Activated T-helper 1 cell treated with Interleukin-2 at 50 U/mL for 16 hours (primary cell): Measurements from ENCODE around the gene SEPHS1.
"Not testable (repeated sequence)": the region's sequence is repeated elsewhere in the genome, so short reads cannot be mapped to it uniquely, and the experiment has no call there.

Experiments used
- DNase-seq: peaks from one replicate; pipeline ENCODE4 v3.0.0-alpha.2; 2020; ENCODE audit warnings: low read depth

The SEPHS1 gene

GRCh38 chr10:13348216-13349017, at the start of gene SEPHS1:
SEPHS1 (minus strand) TSS chr10:13348293; CDS start chr10:13344950, 3,343 bp downstream.
- DNase-seq = peak; percentile 78

- no peak for DNase-seq
Measured at GRCh38 chr10:13397052-13397451, 49.0 kb upstream of the SEPHS1 start.

- DNase-seq = no peak
Measured at GRCh38 chr10:13396369-13396768, 48.3 kb upstream of the SEPHS1 start.

GRCh38 chr10:13395540-13395939, 47.4 kb upstream of the SEPHS1 start:
- DNase-seq = no peak

- no peak for DNase-seq
Measured at GRCh38 chr10:13393640-13394039, 45.5 kb upstream of the SEPHS1 start.

GRCh38 chr10:13392701-13393100, 44.6 kb upstream of the SEPHS1 start:
- DNase-seq = no peak

- no peak for DNase-seq
Measured at GRCh38 chr10:13390604-13391522, 42.8 kb upstream of the SEPHS1 start.

- DNase-seq = no peak
Measured at GRCh38 chr10:13388478-13389230, 40.6 kb upstream of the SEPHS1 start.

- DNase-seq = no peak
Measured at GRCh38 chr10:13386021-13386420, 37.9 kb upstream of the SEPHS1 start.

- DNase-seq = no peak
Measured at GRCh38 chr10:13383399-13383761, 35.3 kb upstream of the SEPHS1 start.

GRCh38 chr10:13382703-13383398, 34.8 kb upstream of the SEPHS1 start:
- DNase-seq = no peak

GRCh38 chr10:13379061-13379460, 31.0 kb upstream of the SEPHS1 start:
- DNase-seq = not testable (repeated sequence)

- no peak for DNase-seq
Measured at GRCh38 chr10:13376746-13377145, 28.7 kb upstream of the SEPHS1 start.

GRCh38 chr10:13376297-13376696, 28.2 kb upstream of the SEPHS1 start:
- no peak for DNase-seq

GRCh38 chr10:13375791-13376190, 27.7 kb upstream of the SEPHS1 start:
- DNase-seq = no peak

- no peak for DNase-seq
Measured at GRCh38 chr10:13373644-13374043, 25.6 kb upstream of the SEPHS1 start.

GRCh38 chr10:13372524-13372923, 24.4 kb upstream of the SEPHS1 start:
- no peak for DNase-seq

GRCh38 chr10:13371897-13372470, 23.9 kb upstream of the SEPHS1 start:
- DNase-seq = peak; percentile 35

GRCh38 chr10:13366891-13367290, 18.8 kb upstream of the SEPHS1 start:
- DNase-seq = no peak

- no peak for DNase-seq
Measured at GRCh38 chr10:13365831-13366230, 17.7 kb upstream of the SEPHS1 start.

GRCh38 chr10:13365243-13365642, 17.1 kb upstream of the SEPHS1 start:
- no peak for DNase-seq
